ENCODE measurements around the gene METRN.

- TF ChIP-seq CTCF (IDR thresholded peaks at IDR 0.05) (no peak), POLR2A (IDR thresholded peaks at IDR 0.05) (no peak), POLR2AphosphoS5 (IDR thresholded peaks at IDR 0.05) (no peak)
These were observed 1.3 kb downstream of the METRN start for GRCh38 chr16:716200-716568.
